ENCODE results near the gene FASTKD1.
"Not testable (repeated sequence)": the region's sequence is repeated elsewhere in the genome, so short reads cannot be mapped to it uniquely, and the experiment has no call there.

Gene FASTKD1

GRCh38 chr2:169570752-169571151, 2.9 kb downstream of the FASTKD1 start:
- not testable (repeated sequence) for DNase-seq

- DNase-seq: no peak
These were observed 3.7 kb downstream of the FASTKD1 start for GRCh38 chr2:169569948-169570347.

DNA sequence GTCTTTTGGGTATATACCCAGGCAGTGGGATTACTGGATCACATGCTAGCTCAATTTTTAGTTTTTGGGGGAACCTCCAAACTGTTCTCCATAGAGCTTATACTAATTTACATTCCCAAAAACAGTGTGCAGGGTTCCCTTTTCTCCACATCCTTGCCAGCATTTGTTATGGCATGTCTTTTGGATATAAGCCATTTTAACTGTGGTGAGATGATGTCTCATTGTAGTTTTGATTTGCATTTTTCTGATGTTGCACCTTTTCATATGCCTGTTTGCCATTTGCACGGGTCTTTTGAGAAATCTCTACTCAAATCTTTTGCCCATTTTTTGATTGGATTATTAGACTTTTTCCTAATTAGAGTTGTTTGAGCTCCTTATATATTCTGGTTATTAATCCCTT, 8.0 kb downstream of the FASTKD1 start:
- DNase-seq: no peak

- DNase-seq: no peak
These were observed 11.1 kb downstream of the FASTKD1 start for GRCh38 chr2:169562519-169562918.

GRCh38 chr2:169562084-169562483, 11.6 kb downstream of the FASTKD1 start:
- not testable (repeated sequence) for DNase-seq

DNA sequence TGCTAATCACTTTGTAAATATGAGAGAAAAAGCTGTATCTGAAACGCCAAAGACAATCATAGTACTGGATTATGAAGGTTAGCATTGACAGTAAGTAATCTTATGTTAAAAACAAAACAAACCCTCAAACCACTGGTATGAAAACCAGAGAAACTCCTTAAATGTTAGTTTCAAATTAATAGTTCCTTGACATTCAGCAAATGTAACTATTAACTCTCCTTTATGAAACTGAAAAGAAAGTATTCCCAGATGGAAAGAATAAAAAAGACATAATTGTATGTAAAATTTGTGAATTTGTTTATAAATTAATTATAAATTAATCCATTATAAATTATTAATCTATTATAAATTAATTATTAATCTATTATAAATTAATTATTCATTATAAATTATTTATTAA, 12.3 kb downstream of the FASTKD1 start:
- no peak for DNase-seq

DNA sequence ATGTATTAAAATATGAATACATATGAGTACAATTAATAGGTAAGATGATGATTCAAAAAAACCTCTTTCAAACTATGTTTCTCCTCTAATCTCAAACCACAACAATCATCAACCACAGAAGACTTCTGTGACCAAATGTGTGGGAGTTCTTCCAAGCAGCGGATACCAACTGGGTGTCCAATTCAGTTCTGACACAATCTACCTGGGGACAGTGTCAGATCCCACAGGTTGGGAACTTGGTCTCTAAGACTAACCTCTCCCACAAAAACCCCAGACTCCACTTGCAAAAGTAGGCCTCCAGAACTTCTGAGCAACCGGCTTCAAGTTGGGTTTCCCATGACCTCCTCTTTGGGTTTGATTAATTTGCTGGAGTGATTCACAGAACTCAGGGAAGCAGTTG, 26.9 kb downstream of the FASTKD1 start:
- no peak for DNase-seq

- no peak for DNase-seq
These were observed 31.2 kb downstream of the FASTKD1 start for GRCh38 chr2:169542433-169542832.

DNA sequence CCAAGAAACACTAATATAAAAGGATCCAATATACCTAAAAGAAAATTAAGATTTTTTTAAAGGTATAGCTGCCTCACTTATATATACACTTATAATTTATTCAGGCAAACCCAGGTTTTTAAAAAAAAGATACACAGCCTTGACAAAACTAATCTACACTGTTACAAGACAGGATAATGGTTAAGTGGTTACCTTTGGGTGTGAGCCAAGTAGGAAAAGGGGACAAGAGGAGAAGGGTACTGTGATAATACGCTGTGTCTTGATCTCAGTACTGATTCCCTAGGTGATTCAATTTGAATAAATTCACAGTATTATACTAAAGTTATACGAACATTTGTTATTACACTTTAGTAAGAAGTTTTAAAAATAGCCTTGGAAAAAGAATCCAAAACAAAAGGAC, 33.5 kb downstream of the FASTKD1 start:
- no peak for DNase-seq

- DNase-seq: not testable (repeated sequence)
These were observed 34.2 kb downstream of the FASTKD1 start for GRCh38 chr2:169539460-169539859.

GRCh38 chr2:169528271-169528701, 45.4 kb downstream of the FASTKD1 start:
- DNase-seq: peak; percentile 54

GRCh38 chr2:169526451-169526850, 47.2 kb downstream of the FASTKD1 start:
- no peak for DNase-seq

GRCh38 chr2:169525434-169525833, 48.2 kb downstream of the FASTKD1 start:
- DNase-seq: no peak

- no peak for DNase-seq
These were observed 50.0 kb downstream of the FASTKD1 start for GRCh38 chr2:169523681-169524080.

GRCh38 chr2:169520896-169521295, 52.8 kb downstream of the FASTKD1 start:
- no peak for DNase-seq

DNA sequence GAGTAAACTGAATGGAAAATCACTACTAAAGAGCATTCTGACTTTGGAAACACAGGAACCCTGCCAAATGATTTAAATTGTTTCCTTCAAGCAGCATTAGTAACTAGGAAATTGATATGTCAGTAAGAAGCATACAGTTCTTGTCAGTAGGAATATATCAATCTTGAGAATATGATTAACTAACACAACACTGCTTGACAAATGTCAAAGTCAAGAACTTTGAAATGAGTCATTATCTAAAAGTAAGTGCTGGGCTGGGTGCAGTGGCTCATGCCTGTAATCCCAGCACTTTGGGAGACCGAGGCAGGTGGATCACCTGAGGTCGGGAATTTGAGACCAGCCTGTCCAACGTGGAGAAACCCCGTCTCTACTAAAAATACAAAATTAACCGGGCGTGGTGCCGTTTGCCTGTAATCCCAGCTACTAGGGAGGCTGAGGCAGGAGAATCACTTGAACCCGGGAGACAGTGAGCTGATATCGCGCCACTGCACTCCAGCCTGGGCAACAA, 57.1 kb downstream of the FASTKD1 start:
- not testable (repeated sequence) for DNase-seq

GRCh38 chr2:169514758-169515157, 58.9 kb downstream of the FASTKD1 start:
- DNase-seq: not testable (repeated sequence)

GRCh38 chr2:169513926-169514325, 59.7 kb downstream of the FASTKD1 start:
- DNase-seq: no peak

GRCh38 chr2:169513094-169513493, 60.6 kb downstream of the FASTKD1 start:
- no peak for DNase-seq

- DNase-seq: no peak
These were observed 61.1 kb downstream of the FASTKD1 start for GRCh38 chr2:169512525-169512924.

GRCh38 chr2:169511818-169512217, 61.8 kb downstream of the FASTKD1 start:
- DNase-seq: no peak

- no peak for DNase-seq
These were observed 63.2 kb downstream of the FASTKD1 start for GRCh38 chr2:169510496-169510895.

DNA sequence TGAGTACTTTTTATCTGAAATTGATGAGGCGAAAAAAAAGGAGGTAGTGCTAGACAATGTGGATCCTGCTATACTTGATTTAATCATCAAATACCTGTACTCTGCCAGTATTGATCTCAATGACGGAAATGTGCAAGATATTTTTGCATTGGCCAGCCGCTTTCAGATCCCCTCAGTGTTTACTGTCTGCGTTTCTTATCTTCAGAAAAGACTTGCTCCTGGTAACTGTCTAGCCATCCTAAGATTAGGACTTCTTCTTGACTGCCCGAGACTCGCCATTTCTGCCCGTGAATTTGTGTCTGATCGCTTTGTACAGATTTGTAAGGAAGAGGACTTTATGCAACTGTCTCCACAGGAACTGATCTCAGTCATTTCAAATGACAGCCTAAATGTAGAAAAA, 63.7 kb downstream of the FASTKD1 start:
- no peak for DNase-seq

DNA sequence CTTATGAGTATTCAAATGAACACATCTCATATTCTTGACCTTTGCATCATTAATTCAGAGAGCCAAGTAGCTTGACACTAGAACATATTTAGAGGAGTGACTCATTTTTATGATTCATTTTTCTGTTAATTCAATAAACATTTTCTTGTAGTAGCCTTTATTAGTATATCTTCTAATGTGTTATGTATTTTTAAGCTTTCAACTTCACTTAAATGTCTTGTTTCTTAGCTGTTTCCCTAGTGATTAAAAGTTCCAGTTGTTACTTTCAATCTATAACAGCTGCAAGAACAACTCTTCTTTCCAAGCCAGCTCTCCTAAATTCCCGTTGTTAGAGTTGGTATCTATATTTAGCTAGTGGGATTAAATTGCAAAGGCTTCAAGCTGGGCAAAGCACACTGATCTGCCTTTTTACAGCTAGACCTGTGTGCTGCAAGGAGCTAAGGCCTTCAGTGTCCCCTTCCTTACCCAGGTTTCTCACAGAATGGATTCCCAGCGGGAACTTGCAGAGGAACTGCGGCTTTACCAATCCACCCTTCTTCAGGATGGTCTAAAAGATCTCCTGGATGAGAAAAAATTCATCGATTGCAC, 64.3 kb downstream of the FASTKD1 start, which contains the start of gene KLHL41:
Gene KLHL41, plus strand, starts transcription at position 405 of the 588 bp plus-strand sequence. Its CDS starts 77 bp downstream, at position 482.
- DNase-seq: no peak

DNA sequence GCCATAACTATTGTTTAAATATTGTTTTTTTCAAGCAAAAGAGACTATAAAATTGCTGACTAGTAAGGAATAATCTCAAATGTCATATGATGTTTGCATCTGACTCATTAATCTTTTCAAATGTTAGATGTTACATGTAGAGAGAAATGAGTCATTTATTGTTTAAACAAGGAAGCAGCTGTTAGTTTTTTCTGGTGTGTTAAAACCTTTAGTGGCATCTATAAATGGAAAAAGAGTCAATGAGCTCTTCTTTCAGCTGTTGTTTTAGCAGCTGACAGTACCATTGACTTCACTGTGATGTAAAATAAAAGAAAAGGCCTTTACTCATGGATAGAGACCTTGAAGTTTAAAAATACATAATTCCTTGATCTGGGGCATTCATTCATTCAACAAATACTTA, 66.0 kb downstream of the FASTKD1 start:
- no peak for DNase-seq

Data from CD4-positive, alpha-beta T cell treated with Interleukin-15 for 1 hour (primary cell).